Tibial nerve (tissue), 3 donors: ENCODE results near the gene DOK5.

Source experiments
- CTCF ChIP-seq, 5 experiments: fragments of 200-600 bp in 3 of 5; fragments of 450-650 bp in 2 of 5; sonication (generic) in 3 of 5; IDR thresholded peaks; one replicate each; pipeline ENCODE4 v1.5.1; 2016 to 2019; ENCODE audit warnings: antibody characterized with exemption in 5 of 5, mild to moderate bottlenecking in 3 of 5, moderate library complexity in 2 of 5
- POLR2A ChIP-seq, 2 donors: fragments of 450-650 bp; IDR thresholded peaks; one replicate each; pipeline ENCODE4 v1.6.1; 2017; ENCODE audit warnings: antibody characterized with exemption in 2 of 2, mild to moderate bottlenecking in 2 of 2, moderate library complexity in 2 of 2

- TF ChIP-seq POLR2A (IDR thresholded peaks at IDR 0.05) (no peak), CTCF (IDR thresholded peaks at IDR 0.05) (no peak)
Measured at GRCh38 chr20:54631059-54631458, 155.7 kb downstream of the DOK5 start.
